SK-N-SH (cell line): ENCODE results near the gene DMRTB1.

Experiments
- JUND ChIP-seq: IDR thresholded peaks from 2 replicates; pipeline ENCODE4 v1.4.0; 2012
- MXI1 ChIP-seq: IDR thresholded peaks from 2 replicates; pipeline ENCODE4 v1.6.1; 2012; ENCODE audit warnings: mild to moderate bottlenecking, low read depth, low read length, improper control_type of control experiment
- NRF1 ChIP-seq: IDR thresholded peaks from 2 replicates; pipeline ENCODE4 v1.6.1; 2012; ENCODE audit warnings: low read depth, mild to moderate bottlenecking, low read length
- POLR2AphosphoS5 ChIP-seq: IDR thresholded peaks from 2 replicates; pipeline ENCODE4 v1.6.1; 2012; ENCODE audit warnings: low read depth, low read length
- RFX5 ChIP-seq: IDR thresholded peaks from 2 replicates; pipeline ENCODE4 v1.6.1; 2012; ENCODE audit warnings: mild to moderate bottlenecking, improper control_type of control experiment, low read length
- RXRA ChIP-seq: IDR thresholded peaks from 2 replicates; pipeline ENCODE4 v1.4.0; 2012; ENCODE audit warnings: low read depth, mild to moderate bottlenecking, borderline replicate concordance
- SMC3 ChIP-seq: IDR thresholded peaks from 2 replicates; pipeline ENCODE4 v1.6.1; 2012; ENCODE audit warnings: low read depth, low read length, improper control_type of control experiment
- TF ChIP-seq, protein P1 (sequence below): fragments of 200-600 bp; sonication (generic); IDR thresholded peaks from 2 replicates; pipeline ENCODE4 v1.6.1; 2017; ENCODE audit warnings: antibody characterized with exemption, mild to moderate bottlenecking, moderate library complexity
- TF ChIP-seq, protein P2 (sequence below): IDR thresholded peaks from 2 replicates; pipeline ENCODE4 v1.4.0; 2012; ENCODE audit warnings: low read depth, borderline replicate concordance
- TF ChIP-seq, protein P3 (sequence below): IDR thresholded peaks from 2 replicates; pipeline ENCODE4; 2012

DNA sequence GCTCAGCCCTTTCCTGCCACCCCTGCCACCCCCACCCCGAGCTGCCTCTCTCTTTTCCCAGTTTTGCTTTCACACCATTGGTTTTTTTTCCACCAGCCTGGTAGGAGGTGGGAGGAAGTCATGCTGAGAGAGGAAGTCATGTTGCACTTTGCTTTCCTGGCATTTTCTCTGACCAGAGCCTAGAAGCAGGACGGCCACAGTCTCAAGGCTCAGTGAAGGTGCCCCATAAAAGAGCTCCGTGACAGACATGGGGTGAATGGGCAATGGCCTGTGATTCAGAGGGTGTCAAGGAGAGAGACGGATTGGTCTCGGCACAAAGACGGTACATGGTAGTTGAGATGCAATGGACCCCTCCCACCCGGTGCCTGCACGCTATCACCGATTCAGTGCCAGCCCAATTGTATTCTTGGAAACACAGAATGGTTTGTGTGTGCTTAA lies 42.1 kb upstream of the DMRTB1 start:
- TF ChIP-seq, protein P1, sequence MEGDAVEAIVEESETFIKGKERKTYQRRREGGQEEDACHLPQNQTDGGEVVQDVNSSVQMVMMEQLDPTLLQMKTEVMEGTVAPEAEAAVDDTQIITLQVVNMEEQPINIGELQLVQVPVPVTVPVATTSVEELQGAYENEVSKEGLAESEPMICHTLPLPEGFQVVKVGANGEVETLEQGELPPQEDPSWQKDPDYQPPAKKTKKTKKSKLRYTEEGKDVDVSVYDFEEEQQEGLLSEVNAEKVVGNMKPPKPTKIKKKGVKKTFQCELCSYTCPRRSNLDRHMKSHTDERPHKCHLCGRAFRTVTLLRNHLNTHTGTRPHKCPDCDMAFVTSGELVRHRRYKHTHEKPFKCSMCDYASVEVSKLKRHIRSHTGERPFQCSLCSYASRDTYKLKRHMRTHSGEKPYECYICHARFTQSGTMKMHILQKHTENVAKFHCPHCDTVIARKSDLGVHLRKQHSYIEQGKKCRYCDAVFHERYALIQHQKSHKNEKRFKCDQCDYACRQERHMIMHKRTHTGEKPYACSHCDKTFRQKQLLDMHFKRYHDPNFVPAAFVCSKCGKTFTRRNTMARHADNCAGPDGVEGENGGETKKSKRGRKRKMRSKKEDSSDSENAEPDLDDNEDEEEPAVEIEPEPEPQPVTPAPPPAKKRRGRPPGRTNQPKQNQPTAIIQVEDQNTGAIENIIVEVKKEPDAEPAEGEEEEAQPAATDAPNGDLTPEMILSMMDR, result no peak
- TF ChIP-seq NRF1 (no peak), RXRA (no peak), POLR2AphosphoS5 (no peak), JUND (no peak), SMC3 (no peak), RFX5 (no peak), MXI1 (no peak)
- TF ChIP-seq, protein P2, sequence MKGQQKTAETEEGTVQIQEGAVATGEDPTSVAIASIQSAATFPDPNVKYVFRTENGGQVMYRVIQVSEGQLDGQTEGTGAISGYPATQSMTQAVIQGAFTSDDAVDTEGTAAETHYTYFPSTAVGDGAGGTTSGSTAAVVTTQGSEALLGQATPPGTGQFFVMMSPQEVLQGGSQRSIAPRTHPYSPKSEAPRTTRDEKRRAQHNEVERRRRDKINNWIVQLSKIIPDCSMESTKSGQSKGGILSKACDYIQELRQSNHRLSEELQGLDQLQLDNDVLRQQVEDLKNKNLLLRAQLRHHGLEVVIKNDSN, result no peak
- TF ChIP-seq, protein P3, sequence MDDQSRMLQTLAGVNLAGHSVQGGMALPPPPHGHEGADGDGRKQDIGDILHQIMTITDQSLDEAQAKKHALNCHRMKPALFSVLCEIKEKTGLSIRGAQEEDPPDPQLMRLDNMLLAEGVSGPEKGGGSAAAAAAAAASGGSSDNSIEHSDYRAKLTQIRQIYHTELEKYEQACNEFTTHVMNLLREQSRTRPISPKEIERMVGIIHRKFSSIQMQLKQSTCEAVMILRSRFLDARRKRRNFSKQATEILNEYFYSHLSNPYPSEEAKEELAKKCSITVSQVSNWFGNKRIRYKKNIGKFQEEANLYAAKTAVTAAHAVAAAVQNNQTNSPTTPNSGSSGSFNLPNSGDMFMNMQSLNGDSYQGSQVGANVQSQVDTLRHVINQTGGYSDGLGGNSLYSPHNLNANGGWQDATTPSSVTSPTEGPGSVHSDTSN, result no peak
